ENCODE measurements around the gene PI4KA.
"Not testable (repeated sequence)": the region's sequence is repeated elsewhere in the genome, so short reads cannot be mapped to it uniquely, and the experiment has no call there.

PI4KA gene

GRCh38 chr22:20690586-20691317 is 167.9 kb downstream of the PI4KA start:
- DNase-seq (ENCODE audit: low read depth): not testable (repeated sequence)

GRCh38 chr22:20687356-20688172 is 171.0 kb downstream of the PI4KA start:
- DNase-seq (ENCODE audit: low read depth): not testable (repeated sequence)

GRCh38 chr22:20685764-20686163 is 172.8 kb downstream of the PI4KA start:
- not testable (repeated sequence) for DNase-seq (ENCODE audit: low read depth)

GRCh38 chr22:20678792-20679435 is 179.7 kb downstream of the PI4KA start:
- not testable (repeated sequence) for DNase-seq (ENCODE audit: low read depth)

- DNase-seq (ENCODE audit: low read depth): no peak
These were observed 180.8 kb downstream of the PI4KA start for GRCh38 chr22:20677684-20678242.

GRCh38 chr22:20675613-20676012 is 183.0 kb downstream of the PI4KA start:
- not testable (repeated sequence) for DNase-seq (ENCODE audit: low read depth)

- no peak for DNase-seq (ENCODE audit: low read depth)
These were observed 183.6 kb downstream of the PI4KA start for GRCh38 chr22:20674998-20675397.

GRCh38 chr22:20673295-20674195 is 185.1 kb downstream of the PI4KA start:
- DNase-seq (ENCODE audit: low read depth): no peak

GRCh38 chr22:20672732-20673131 is 185.9 kb downstream of the PI4KA start:
- DNase-seq (ENCODE audit: low read depth): no peak

- DNase-seq (ENCODE audit: low read depth): no peak
These were observed 186.6 kb downstream of the PI4KA start for GRCh38 chr22:20672082-20672424.

- no peak for DNase-seq (ENCODE audit: low read depth)
These were observed 187.1 kb downstream of the PI4KA start for GRCh38 chr22:20671409-20672081.

GRCh38 chr22:20670457-20671261 is 188.0 kb downstream of the PI4KA start:
- not testable (repeated sequence) for DNase-seq (ENCODE audit: low read depth)

GRCh38 chr22:20669884-20670283 is 188.7 kb downstream of the PI4KA start:
- DNase-seq (ENCODE audit: low read depth): not testable (repeated sequence)

- not testable (repeated sequence) for DNase-seq (ENCODE audit: low read depth)
These were observed 189.1 kb downstream of the PI4KA start for GRCh38 chr22:20669471-20669870.

- not testable (repeated sequence) for DNase-seq (ENCODE audit: low read depth)
These were observed 189.8 kb downstream of the PI4KA start for GRCh38 chr22:20668769-20669168.

GRCh38 chr22:20668226-20668625 is 190.4 kb downstream of the PI4KA start:
- not testable (repeated sequence) for DNase-seq (ENCODE audit: low read depth)

- DNase-seq (ENCODE audit: low read depth): not testable (repeated sequence)
These were observed 191.1 kb downstream of the PI4KA start for GRCh38 chr22:20667548-20667947.

GRCh38 chr22:20666560-20666959 is 192.1 kb downstream of the PI4KA start:
- DNase-seq (ENCODE audit: low read depth): no peak

- no peak for DNase-seq (ENCODE audit: low read depth)
These were observed 194.0 kb downstream of the PI4KA start for GRCh38 chr22:20664594-20664959.
